Smooth muscle cell (in vitro differentiated cells): ENCODE measurements around the gene SPACA7. TPM values are rescaled to one million over a fixed set of nuclear protein-coding genes. Genes with fewer than 3 reads are reported as not detected.

Experiments used
- DNase-seq: peaks from one replicate; lab custom pipeline; 2025; ENCODE audit not compliant: unreplicated experiment; lab: John Stamatoyannopoulos, UW
- H2AFZ ChIP-seq: fragments of 200-600 bp; sonication (generic); 2 replicates; pipeline ENCODE4 v1.6.0; 2016; ENCODE audit warnings: antibody characterized with exemption, low read depth, mild to moderate bottlenecking
- H3F3A ChIP-seq: fragments of 200-600 bp; sonication (generic); 2 replicates; pipeline ENCODE4 v1.6.0; 2017; ENCODE audit warnings: antibody characterized with exemption, low read depth
- H3K27ac ChIP-seq: fragments of 200-600 bp; sonication (generic); 2 replicates; pipeline ENCODE4 v1.5.1; 2016; ENCODE audit warnings: low read depth, mild to moderate bottlenecking
- H3K27me3 ChIP-seq: fragments of 200-600 bp; sonication (generic); 2 replicates; pipeline ENCODE4 v1.6.1; 2016; ENCODE audit warnings: low read depth, mild to moderate bottlenecking
- H3K36me3 ChIP-seq: fragments of 200-600 bp; sonication (generic); 2 replicates; pipeline ENCODE4 v1.5.1; 2016; ENCODE audit warnings: low read depth
- H3K4me1 ChIP-seq: fragments of 200-600 bp; sonication (generic); 2 replicates; pipeline ENCODE4 v1.5.1; 2016; ENCODE audit warnings: low read depth
- H3K4me2 ChIP-seq: fragments of 200-600 bp; sonication (generic); 2 replicates; pipeline ENCODE4 v1.6.0; 2016; ENCODE audit warnings: mild to moderate bottlenecking
- H3K4me3 ChIP-seq: fragments of 200-600 bp; sonication (generic); 2 replicates; pipeline ENCODE4 v1.5.1; 2016; ENCODE audit warnings: mild to moderate bottlenecking
- H3K79me2 ChIP-seq: fragments of 200-600 bp; sonication (generic); 2 replicates; pipeline ENCODE4 v1.6.0; 2016; ENCODE audit warnings: low read depth, mild to moderate bottlenecking
- H3K9ac ChIP-seq: fragments of 200-600 bp; sonication (generic); 2 replicates; pipeline ENCODE4 v1.6.0; 2016; ENCODE audit warnings: low read depth
- H3K9me3 ChIP-seq: fragments of 200-600 bp; sonication (generic); replicated peaks from 2 replicates; pipeline ENCODE4 v1.5.1; 2016; ENCODE audit warnings: low read depth
- H4K20me1 ChIP-seq: fragments of 200-600 bp; sonication (generic); 2 replicates; pipeline ENCODE4 v1.6.0; 2016; ENCODE audit warnings: low read depth
- WGBS: methylation state at CpG from one replicate; pipeline ENCODE4 v1.1.7; 2016; ENCODE audit warnings: low lambda C conversion rate; 5-methylcytosine and 5-hydroxymethylcytosine counted together
- polyA plus RNA-seq: library from polyadenylated mRNA; unstranded; fragments of >200 nt; fragmentation: Nextera tagmentation; extraction: Ambion mirVana; gene quantifications from 2 replicates; pipeline ENCODE4 v1.2.1, GENCODE V29; 2016
- total RNA-seq: library from RNA; depleted of rRNA; stranded (reverse); fragments of >200 nt; gene quantifications from 2 replicates; pipeline ENCODE4 v1.2.3, GENCODE V29; 2014
- TF ChIP-seq, protein P1 (sequence below): fragments of 200-600 bp; sonication (generic); IDR thresholded peaks from 2 replicates; pipeline ENCODE4 v1.5.1; 2017; ENCODE audit warnings: borderline replicate concordance, mild to moderate bottlenecking, antibody characterized with exemption; ENCODE audit not compliant: insufficient read depth, poor library complexity, severe bottlenecking

The SPACA7 gene
- total and polyA plus RNA-seq, 2 experiments from 2014 or later, result not detected

DNA sequence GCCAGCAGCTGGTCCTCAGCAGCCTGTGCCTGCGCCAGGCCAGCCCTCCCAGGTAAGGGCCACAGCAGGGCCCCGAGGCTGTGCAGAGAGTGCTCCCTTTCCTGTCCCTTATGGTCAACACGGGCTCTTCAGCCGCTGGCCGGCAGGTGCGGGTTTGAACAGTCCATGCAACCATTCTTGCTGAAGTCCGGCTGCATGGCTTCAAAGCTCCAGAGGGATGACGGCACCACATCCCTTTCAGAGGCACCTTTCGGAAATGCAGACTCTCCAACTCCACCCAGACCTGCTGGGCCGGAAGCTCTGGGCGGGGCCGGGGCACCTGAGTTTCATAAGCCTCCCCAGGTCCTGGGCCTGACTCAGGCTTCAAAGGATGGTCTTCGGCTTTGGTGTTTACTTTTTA is 81.3 kb downstream of the SPACA7 start:
- no peak overlapping the region for H3K4me2 ChIP-seq
- no peaks in the 10 kb centered on the region for H4K20me1 ChIP-seq
- no peaks in the 10 kb centered on the region for H3K36me3 ChIP-seq
- TF ChIP-seq, protein P1, sequence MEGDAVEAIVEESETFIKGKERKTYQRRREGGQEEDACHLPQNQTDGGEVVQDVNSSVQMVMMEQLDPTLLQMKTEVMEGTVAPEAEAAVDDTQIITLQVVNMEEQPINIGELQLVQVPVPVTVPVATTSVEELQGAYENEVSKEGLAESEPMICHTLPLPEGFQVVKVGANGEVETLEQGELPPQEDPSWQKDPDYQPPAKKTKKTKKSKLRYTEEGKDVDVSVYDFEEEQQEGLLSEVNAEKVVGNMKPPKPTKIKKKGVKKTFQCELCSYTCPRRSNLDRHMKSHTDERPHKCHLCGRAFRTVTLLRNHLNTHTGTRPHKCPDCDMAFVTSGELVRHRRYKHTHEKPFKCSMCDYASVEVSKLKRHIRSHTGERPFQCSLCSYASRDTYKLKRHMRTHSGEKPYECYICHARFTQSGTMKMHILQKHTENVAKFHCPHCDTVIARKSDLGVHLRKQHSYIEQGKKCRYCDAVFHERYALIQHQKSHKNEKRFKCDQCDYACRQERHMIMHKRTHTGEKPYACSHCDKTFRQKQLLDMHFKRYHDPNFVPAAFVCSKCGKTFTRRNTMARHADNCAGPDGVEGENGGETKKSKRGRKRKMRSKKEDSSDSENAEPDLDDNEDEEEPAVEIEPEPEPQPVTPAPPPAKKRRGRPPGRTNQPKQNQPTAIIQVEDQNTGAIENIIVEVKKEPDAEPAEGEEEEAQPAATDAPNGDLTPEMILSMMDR, result no peak
- H3K27me3 ChIP-seq, result no peaks in the 10 kb centered on the region
- no peaks in the 10 kb centered on the region for H3K9me3 ChIP-seq
- WGBS, result 90% methylated on average over 13 of the region's 13 CpGs
- H3K4me1 ChIP-seq, result no peaks in the 10 kb centered on the region
- no peak overlapping the region for H3K9ac ChIP-seq
- DNase-seq, result no peak
- no peak overlapping the region for H3K4me3 ChIP-seq
- no peak overlapping the region for H3K27ac ChIP-seq
- no peak overlapping the region for H2AFZ ChIP-seq
- H3F3A ChIP-seq, result no peaks in the 10 kb centered on the region
- no peaks in the 10 kb centered on the region for H3K79me2 ChIP-seq

DNA sequence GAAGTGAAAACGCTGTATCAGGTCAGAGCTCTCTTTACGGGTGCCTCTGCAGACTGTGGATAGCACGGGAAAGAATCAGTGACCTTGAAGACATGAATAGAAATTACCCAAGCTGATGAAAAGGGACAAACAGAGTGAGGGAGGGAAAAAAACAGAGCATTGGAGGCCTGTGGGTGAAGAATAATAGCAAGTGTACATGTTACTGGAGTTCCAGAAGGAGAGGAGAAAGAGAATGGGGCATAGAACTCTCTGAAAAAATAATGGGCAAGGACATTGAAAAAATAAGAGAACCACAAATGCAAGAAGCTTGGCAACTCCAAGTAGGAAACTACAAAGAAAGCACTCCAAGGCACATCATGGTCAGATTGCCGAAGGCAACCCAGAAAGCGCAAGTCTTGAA is 86.3 kb downstream of the SPACA7 start:
- H3K79me2 ChIP-seq, result no peaks in the 10 kb centered on the region
- TF ChIP-seq, protein P1, result no peak

DNA sequence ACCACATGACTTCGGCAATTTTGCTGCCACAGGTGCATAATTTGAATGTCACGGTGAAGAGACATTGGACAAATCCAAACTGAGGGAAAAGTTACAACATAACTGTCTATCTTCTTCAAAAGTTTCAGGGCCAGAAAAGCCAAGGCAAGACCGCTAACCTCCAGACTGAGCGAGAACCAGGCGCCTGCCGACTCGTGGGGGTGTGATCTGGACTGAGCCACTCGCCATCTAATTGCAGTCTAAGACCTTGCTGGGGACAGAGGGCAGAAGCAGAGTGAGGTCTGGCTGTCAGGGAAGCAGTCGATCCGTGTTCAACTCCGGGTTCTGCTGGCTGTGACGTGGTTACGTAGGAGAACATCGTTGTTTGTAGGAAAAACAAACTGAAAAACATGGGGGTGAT is 88.6 kb downstream of the SPACA7 start:
- H3K4me3 ChIP-seq, result no peak overlapping the region
- no peak overlapping the region for H3K9ac ChIP-seq
- no peaks in the 10 kb centered on the region for H3K27me3 ChIP-seq
- H3K27ac ChIP-seq, result no peak overlapping the region
- H2AFZ ChIP-seq, result no peak overlapping the region
- 93% methylated on average over 14 of the region's 14 CpGs for WGBS
- no peaks in the 10 kb centered on the region for H3K9me3 ChIP-seq
- no peaks in the 10 kb centered on the region for H4K20me1 ChIP-seq
- H3F3A ChIP-seq, result no peaks in the 10 kb centered on the region
- no peaks in the 10 kb centered on the region for H3K4me1 ChIP-seq
- H3K4me2 ChIP-seq, result no peak overlapping the region
- DNase-seq, result no peak
- H3K79me2 ChIP-seq, result no peaks in the 10 kb centered on the region
- TF ChIP-seq, protein P1, result no peak
- no peaks in the 10 kb centered on the region for H3K36me3 ChIP-seq

More for the DNA sequence above, 86.3 kb downstream of the SPACA7 start:
- Histone ChIP-seq H3K9me3 (no peaks in the 10 kb centered on the region), H3K36me3 (no peaks in the 10 kb centered on the region), H3K4me1 (no peaks in the 10 kb centered on the region), H2AFZ (no peak overlapping the region), H3K27me3 (no peaks in the 10 kb centered on the region), H3K4me2 (no peak overlapping the region), H3K27ac (no peak overlapping the region), H4K20me1 (no peaks in the 10 kb centered on the region), H3K4me3 (no peak overlapping the region), H3F3A (no peaks in the 10 kb centered on the region), H3K9ac (no peak overlapping the region)
- WGBS, result 91% methylated on average over 5 of the region's 5 CpGs
- DNase-seq, result no peak
